ENCODE results near the gene PASD1. TPM values are rescaled to one million over a fixed set of nuclear protein-coding genes. Genes with fewer than 3 reads are reported as not detected.
A peak's percentile ranks its signal among the peaks of the same experiment; 100 is the strongest.

The PASD1 gene
- total RNA-seq, 1 donor from 2014 or later, result not detected

DNA sequence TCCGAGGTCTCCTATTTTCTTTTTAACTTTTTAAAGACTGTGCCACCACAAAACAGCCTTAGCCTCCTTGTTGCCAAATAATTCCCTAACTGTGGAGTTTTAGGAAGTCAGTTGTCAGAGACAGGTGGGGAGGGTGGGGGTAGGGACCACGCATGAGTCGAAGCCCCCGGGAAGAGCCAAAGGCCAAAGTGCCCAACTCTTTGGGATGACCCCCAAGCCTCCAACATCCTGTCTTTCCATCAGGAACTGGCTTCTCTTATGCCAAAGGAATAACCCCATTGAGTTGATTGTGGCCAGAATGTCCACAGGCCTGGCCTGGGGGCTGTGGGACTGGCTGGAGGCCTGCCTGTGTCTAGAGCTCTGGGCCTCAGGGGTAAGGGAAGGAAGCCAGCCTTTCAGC is 137.6 kb downstream of the PASD1 start:
- no peak for DNase-seq (ENCODE audit: low read depth in 2 of 2)

DNA sequence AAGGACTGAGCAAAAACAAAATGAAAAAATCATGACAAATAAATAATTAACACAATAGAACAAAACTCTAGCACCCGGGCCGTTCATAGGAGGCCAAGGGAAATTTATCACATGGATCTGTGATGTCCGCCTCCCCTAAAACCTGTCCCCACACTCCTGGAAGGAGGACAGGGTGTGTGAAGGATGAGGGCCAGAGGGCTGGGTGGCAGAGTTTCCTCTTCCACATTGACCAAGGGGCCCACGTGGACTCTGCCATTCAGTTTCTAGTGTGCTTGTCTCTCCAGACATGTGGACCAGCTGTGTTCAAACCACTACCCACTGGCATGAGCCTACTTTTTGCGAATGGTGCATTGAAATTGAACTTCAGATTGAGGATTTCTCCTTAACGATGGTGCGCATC is 138.1 kb downstream of the PASD1 start:
- DNase-seq (ENCODE audit: low read depth in 2 of 2), result no peak

DNA sequence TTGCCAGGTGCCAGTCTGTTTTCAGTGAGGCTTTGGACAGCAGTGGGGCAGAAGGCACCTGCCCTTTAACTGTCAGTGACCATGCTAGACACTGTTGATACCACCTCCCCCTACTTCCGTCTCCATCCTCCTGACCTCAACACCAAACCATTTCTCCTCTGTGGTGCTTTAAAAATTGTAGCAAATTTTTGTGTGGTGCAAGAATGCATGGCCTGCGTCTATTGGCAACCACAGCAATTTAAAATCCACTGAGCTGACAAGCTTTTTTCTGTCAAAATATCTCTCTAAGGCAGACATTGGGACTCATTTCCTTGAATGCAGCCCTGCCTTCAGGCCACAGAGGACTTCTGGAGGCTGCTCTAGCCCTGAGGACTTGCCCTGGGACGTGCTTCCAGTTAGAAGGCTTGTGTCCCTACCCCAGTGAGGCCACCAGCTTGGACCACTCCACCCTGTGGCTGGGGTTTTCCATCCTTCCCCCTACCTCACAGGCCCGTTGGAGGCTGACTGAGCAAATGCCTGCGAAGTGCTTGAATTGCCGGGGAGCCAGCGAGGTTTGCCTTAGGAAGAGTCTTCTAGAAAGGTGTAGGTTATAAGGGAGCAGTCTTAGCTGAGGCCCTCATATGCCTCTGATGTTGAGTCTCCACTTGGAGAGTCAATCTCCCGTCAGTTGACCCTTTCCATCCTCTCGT is 138.7 kb downstream of the PASD1 start:
- DNase-seq (ENCODE audit: low read depth in 2 of 2), result no peak

DNA sequence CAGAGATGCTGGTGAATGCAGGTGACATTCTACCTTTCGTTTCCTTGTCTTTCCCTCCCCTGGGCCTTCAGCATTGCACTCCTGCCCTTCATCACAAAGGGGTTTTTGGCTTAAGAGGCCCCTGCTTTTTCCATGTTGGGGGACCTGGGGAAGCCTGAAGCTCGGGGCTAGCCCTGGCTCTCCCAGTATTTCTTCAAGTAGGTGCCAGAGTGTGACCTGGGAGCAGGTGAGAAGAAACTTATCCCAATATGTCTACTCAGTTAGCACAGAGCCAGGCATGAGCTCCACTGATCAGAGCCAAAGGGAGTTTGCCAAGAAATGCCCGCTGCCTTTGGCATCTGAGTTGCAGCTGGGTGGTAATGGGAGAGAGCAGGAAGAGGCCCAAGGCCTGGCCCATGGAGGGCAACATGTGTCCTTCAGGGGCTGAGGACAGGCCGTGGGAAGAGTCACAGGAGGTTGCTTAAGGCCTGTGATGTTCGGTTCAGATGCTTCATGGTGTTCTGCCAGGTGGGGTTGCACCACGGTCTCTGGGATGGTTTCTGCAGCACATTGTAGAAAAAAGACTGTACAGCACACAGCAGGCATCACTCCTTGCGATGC is 139.4 kb downstream of the PASD1 start:
- no peak for DNase-seq (ENCODE audit: low read depth in 2 of 2)

DNA sequence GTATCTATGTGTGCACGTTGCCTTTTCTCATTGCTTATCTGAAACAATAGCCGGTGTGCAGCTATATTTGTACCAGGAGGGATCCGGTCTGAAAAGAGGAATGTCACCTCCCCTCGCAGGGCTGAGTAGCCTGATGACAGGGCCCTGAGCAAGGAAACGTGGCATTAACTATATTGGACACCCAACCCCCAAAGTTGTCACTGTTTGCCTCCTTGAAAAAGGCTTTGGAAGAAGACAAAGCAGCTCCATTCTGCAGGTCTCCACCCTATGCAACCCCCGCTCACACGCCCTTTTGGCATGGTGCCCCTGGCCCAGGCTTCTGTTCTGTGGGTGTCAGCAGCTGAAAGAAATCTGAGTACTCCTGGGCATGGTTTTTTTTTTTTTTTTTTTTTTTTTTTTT is 140.0 kb downstream of the PASD1 start:
- no peak for DNase-seq (ENCODE audit: low read depth in 2 of 2)

DNA sequence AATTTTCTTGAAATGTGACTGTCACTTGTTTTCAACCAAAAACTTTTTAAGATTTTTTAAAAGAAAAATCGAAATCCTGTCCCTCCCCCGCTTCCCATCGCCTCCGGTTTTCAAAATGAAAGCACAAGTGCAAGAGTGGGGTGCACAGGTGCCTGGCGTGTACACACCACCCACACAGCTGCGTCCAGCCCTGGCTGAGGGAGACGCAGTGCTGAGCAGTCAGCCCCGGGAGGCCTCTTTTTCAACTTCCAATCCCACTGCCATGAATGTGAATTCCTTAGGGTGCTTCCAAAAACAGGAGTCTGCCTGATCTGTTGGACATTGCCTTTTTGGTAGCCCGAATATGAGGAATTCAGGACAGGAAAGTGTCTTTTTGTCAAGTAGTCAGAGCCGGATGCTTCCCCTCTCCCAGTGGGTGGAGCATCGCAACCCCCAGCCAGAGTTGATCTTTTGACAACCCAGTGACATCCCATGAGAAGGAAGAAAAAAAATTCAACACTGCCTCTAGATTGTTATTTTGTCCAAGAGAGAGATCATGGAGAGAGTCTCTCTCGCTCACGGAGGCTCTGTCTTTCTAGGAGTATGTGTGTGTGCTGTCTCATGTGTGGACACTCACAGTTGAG is 140.7 kb downstream of the PASD1 start:
- no peak for DNase-seq (ENCODE audit: low read depth in 2 of 2)

DNA sequence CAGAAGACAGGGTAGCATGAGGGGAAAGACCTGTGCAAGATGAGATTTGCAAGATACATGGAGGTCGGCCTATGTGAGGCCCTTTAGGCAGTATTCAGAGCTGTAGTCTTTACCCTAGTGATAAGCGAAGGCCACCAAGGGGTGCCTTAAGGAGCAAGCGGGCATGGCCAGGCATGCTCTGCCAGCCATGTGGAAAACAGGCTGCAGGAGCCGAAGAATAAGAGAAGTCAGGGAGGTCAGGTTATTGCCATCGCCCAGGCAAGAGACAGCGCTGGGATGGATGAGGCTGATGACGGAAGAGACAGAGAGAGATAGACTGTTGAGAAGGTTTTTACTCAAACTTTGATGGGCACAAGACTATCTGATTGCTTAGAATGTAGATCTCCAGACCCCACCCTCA is 145.3 kb downstream of the PASD1 start:
- DNase-seq (ENCODE audit: low read depth in 2 of 2), result no peak

DNA sequence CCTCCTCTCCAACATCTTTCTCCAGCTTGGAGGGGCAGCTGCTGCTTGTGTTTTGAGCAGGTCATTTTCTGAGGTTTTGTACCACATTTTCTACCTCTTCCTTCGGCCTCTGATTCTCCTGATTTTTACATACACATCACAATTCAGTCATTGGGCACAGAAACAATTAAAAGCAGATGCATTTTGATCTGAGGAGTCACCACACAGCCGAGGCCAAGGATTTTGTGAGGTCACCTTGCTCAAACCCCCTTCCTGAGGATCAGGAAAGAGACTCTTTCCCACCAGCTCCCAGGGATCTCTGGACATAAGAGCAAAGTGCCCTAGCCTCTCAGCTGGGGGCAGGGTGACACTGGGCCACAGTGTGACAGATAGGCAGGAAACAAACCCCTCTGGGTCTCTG is 147.0 kb downstream of the PASD1 start:
- no peak for DNase-seq (ENCODE audit: low read depth in 2 of 2)

DNA sequence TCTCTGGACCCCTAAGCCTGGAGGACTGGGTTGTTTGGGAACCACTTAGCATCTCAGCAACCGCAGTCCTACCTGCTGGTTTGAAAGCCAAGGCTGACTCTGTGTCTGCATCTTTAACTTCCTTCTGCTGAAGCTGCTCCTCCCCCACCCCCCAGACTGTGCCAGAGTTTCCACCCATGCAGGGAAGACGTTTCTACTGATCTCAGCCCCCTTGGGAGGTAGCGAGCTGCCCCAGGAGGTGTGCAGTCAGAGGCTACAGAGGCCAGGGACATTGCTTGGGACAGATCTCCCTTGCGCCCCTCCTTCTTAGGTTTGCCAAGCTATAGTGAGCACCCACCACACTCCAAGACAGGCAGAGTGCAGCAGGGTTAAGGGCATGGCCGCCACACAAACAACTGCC is 147.7 kb downstream of the PASD1 start:
- no peak for DNase-seq (ENCODE audit: low read depth in 2 of 2)

DNA sequence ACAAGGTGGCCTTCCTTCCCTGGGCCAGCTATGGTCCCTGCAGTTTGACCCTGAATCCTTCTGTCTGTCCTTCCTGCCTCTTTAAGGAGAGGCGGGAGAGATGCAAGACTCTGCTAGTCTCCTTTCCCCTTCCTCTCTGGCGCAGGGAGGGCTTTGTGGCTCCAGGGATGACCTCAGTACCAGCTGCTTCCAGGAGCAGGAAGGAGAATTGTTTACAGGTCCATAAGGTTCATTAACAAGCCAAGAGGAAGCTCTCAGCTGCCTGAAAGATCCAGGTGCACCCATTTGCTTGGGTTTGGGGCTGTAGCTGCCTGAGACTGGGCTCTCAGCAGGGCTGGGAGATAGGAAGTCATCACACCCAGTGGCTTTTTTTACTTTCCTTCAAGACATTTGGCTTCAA is 148.3 kb downstream of the PASD1 start:
- no peak for DNase-seq (ENCODE audit: low read depth in 2 of 2)

DNA sequence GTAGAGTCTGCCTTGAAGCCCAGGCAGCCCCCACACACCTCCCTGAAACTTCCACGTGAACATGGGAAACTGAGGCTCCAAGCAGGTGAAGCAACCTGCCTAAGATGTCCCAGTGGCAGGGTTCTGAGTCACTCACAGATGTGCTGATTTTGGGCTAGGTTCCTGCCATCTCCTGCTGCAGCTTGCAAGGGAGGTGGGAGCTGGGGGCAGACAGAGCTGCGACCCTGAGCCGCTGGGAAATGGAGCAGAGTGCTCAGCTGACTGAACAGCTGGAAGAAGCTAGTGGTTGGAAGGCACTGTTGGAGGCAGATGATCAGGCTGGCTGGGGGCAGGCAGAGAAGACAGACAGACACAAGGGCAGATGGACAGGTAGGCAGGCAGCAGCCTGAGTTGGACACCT is 148.8 kb downstream of the PASD1 start:
- DNase-seq (ENCODE audit: low read depth in 2 of 2), result no peak

DNA sequence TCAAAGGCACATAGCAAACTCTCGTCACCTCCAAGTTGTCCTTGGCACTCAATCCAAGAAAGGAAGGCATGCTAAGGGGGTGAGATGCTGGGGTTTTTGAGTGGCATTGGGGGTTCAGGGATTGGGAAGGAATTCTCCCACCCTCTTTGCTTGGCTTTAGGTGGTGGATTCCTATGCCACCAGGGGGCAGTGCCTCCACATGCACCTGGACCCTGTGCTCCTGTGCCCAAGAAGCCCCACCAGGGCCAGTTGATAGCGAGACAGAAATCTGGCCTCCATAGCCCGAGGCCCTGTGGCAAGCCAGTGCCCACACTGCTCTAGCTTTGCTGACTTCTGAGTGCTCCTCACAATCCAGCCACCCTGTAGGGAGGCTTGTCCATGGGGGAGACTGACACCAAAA is 150.4 kb downstream of the PASD1 start:
- DNase-seq (ENCODE audit: low read depth in 2 of 2), result peak; percentile 1 to 29

DNA sequence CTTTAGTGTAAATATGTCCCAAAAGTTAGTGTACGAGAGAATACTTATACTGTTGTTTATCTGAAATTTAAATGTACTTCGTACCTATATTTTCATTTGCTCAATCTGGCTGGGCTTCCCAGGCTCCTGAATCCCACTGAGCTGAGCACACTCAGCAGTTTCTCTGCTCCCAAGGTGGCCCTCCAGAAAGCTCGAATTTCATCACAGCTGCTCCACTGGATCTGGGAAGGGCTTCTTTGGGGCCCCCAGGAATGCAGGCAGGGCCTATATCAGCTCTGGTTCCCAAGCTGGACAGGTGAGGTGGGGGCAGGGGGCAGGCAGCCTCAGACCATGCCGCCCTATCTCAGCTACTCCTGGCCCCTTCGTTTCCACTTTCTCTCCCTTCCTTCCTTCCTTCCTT is 150.9 kb downstream of the PASD1 start:
- no peak for DNase-seq (ENCODE audit: low read depth in 2 of 2)

DNA sequence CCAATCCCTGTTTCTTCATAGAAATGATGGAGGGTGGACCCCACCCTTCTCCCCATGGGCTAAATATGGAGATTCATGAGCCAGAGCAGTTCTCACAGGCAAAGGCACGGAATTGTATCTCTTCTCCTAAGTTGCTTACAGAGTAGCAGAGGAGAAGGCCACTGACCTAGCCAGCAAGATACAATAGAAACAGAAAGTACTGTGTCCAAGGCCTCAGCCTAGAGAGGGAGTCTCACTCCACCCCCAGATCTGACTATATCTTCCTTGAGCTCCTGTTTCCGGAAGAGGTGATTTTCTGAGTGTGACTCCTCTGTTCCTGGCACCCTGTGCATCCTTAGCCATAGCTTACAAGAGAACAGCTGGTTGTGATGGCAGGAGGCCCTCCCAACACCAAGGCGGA is 152.3 kb downstream of the PASD1 start, which contains the start of gene FATE1:
Gene FATE1, plus strand, starts transcription at position 284 of the 400 bp plus-strand sequence. Its CDS starts 85 bp downstream, at position 369.
- no peak for DNase-seq (ENCODE audit: low read depth in 2 of 2)

DNA sequence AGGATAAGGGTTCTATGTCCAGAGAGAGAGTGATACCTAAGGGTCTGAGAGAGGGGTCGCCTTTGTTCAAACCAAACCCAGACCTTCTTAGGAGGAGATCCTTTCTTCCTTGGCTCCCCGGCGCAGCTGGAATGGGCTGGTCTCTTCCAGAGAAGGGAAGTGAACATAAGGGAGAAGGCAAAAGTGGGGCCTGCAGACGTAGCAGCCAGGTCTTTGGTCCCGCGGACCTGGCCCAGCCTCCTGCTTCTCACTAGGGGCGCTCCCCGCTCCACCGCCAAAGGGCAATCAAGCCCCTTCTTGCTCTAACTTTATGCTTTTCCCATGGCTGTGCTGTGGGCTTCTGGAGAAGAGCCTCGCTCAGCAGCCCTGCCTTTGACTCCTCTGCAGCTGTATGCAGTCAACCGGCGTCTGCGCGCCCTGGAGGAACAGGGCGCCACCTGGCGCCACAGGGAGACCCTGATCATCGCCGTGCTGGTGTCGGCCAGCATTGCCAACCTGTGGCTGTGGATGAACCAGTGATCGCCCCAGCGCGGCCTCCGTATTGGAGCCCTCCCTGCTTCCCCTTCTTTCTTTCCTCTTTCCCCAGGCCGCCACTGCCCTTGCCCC is 158.9 kb downstream of the PASD1 start:
- DNase-seq (ENCODE audit: low read depth in 2 of 2), result peak in 1 of 2 donors; percentile 16

DNA sequence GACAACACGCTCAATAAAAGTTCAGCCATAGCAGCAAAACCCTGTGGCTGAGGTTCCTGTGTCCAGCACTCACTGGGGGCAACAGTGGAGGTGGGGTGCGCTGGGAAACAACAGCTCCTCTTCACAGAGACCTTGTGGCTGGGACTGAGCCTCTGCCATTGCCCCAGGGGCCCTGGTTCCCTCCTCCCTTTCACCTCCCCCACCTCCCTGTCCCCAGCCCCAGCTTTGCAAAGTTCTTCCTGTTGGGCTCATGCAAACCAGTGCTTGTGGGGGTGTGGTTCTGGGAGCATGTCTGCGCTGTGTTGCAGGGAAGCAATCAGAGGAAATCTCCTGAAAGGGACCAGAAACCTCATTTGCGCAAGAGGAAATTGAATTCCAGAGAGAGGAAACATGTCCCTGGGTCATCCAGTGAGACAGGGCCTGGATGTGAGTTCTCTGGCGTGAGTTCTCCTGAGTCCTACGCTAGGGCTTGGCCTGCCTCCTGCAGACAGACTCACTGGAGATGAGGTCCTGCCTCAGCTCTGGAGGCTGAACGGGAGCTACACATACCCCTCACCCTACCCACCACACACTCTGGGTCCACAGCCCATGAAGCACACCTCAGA is 159.8 kb downstream of the PASD1 start:
- DNase-seq (ENCODE audit: low read depth in 2 of 2), result no peak

DNA sequence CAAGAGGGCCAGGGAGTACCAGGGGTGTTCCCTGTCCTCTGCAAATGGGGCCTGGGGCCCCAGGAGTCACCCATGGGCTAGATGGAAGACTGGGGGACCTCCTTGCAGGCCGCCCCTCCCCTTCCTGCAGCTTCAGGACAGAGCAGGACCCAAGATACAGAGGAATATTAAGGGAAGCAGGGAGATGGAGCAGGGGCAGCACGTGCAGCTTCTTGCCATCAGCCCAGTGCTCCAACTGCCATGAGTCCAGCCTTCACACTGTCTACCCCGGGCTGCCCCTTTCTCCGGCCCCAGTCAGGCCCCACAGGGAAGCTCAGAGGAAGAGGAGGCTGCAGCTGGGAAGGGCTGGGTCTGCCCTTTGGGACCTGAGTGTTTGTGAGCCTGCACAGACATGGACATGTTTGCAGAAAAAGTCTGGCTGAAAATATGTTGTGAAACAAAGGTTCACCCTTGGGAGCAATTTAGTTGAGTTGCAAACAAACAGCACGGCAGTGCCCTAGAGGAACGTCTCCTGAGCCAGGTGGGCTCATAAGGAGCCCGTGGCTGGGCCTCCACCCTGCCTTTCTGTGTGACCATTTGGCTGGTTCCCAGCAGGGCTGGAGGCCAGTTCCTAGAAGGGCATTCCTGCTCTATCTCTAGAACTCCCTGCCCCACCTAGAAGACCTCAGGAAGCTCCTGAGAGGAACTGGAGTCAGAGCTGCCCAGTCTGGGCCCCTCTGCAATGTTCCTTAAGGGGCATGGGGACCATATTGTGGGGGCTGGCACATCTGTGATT is 161.3 kb downstream of the PASD1 start:
- DNase-seq (ENCODE audit: low read depth in 2 of 2), result no peak

DNA sequence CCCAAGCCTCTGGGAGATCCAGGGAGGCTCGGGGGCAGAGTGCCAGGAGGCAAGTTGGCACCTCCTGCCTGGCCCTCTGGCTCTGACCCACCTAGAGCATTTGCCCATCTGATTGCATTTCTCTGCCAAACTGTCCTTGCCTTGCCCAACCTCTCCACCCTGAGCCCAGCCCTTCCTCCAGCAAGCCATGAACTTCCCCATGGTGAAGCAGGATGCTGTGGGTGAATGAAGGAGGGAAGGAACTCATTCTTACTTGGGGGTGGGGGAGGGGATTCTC is 161.8 kb downstream of the PASD1 start:
- DNase-seq (ENCODE audit: low read depth in 2 of 2), result no peak

Measured in dermis microvascular lymphatic vessel endothelial cell (primary cell).